Putamen (tissue), 1 donor: ENCODE measurements around the gene OSBPL10.
"Not testable (repeated sequence)": the region's sequence is repeated elsewhere in the genome, so short reads cannot be mapped to it uniquely, and the experiment has no call there.

Source experiments
- DNase-seq: peaks from one replicate; pipeline ENCODE4 v3.0.0-alpha.2; 2016; ENCODE audit warnings: low spot score

The OSBPL10 gene

DNA sequence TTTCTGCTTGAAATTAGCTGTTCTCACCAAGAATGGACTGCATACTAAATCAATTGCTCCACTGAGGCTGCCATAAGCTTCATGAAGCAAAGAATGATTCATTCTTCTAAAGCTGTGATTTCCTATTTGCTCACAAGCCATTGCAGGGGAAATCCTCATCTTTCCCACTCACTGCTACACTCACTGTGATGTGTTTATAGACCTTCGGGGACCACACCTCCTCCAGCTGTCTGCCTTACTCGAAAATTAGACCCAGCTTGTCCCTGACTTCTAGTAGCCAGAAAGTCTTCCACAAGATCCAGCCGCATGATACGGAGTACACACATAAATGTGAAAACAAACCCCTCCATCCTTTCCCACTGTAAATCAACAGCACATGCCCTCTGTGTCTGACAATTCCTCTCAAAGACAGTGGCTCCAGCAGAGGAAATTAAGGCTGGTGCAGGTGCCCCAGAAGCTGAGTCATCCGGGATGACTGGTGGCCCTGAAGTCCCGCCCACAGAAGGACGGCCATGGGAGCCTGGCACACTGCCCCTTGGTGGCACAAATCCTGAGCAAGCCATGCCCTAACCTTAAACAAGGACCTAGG is 276.4 kb downstream of the OSBPL10 start:
- no peak for DNase-seq

DNA sequence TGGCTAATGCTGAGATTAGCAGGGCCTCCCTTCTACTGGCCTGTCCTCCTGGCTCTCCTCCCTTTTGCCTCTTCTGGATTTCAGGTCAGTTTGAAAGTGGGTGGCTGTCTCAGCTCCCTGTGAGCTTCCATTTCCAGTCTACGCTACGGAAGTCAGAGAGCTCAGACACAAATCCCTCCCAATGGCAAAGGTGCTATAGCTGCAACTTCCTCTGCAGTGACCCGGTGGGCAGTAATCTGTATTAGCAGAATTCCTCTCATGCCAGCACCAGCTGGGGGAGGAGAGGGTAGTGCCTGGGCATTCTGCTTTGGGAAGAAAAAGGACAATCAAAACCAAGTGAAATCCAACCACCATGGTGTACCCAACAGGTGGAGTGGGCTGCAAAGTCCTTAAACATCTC is 276.9 kb downstream of the OSBPL10 start:
- no peak for DNase-seq

DNA sequence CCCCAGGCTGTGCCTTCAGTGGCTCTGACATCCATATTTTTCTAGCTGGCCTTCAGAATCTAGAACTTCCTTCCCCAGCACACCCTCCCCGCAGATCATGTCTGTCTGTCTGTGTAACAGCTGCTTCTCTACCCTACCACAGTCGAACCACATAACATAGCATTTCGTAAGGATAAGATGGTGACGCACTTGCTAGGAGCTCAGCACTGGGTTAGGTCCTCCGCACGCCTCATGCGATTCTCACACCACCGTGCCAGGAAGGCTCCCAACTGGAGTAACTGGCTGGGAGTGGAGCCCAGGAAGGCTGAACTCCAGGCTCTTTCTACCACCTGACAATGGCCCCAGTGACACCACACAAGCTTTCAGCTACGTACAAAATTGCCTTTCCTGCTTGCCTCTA is 279.8 kb downstream of the OSBPL10 start:
- no peak for DNase-seq

DNA sequence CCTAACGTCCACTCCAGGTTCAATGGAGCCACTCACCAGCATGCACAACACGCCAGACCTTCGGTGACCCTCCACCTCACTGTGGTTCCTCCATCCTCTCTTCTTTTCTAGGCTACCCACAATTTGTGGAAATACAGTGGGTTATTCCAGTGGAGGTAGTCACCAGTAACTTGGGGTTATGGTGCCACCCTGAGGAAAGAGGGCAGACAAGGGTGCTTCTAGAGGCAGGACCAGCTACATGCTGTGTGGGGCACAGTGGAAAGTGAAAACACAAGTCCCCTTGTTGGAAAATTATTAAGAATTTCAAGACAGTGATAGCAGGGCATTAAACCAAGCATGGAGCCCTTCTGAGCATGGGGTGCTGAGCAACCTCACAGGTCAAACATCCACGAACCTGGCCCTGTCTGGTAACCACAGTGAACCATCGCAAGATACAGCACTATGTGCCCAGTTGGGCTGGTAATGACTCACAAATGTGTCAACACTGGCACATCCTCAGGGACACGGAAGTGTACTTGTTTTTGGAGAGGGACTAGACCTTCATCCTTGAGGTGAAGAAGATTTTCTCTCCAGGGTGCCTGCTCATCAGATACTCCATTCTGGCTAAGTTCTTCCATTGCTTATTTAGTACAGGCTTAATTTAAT is 281.6 kb downstream of the OSBPL10 start:
- DNase-seq = no peak

DNA sequence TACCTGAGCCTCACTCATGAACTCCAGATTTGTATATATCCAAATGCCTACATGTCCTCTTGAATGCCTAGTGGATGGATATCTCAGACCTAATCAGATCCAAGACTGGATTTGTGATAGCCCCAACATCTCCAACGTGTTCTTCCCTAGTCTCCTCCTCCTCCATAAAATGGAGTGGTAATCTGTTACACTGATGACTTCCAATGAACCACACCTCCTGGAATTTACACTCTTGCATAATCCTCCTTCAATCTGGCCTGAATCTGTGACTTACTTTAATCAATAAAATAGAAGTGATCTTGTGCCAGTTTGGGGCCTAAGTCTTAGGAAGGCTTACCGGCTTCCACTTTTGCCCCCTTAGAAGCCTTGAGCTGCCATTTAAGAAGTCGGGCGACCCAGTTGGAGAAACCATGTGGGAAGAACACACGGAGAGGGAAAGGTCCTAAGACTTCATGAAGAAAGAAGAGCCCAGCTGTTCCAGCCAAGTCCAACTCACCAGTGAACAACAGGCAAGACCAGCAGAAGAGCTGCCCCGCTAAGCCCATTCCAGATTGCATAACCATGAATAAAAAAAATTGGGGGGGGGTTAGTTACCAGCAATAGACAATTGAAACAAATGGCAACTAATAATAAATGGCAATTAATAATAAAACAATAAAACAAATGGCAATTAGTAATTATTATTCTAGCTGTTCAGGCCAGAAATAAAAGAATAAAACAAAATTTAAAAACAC is 284.1 kb downstream of the OSBPL10 start:
- DNase-seq = no peak

DNA sequence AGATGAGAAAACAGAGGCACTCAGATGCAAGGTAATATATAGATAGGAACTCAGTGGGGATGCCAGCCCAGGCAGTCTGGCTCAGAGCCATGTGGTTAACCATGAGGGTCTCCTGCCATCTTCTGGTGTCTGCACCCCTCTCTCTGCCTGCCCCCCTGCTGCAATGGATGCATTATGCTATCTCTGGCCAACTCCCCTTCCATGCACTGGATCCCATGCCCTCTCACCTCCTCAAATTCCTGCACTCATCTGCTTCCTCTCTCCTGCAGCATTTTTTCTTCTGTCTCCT is 285.1 kb downstream of the OSBPL10 start:
- no peak for DNase-seq

DNA sequence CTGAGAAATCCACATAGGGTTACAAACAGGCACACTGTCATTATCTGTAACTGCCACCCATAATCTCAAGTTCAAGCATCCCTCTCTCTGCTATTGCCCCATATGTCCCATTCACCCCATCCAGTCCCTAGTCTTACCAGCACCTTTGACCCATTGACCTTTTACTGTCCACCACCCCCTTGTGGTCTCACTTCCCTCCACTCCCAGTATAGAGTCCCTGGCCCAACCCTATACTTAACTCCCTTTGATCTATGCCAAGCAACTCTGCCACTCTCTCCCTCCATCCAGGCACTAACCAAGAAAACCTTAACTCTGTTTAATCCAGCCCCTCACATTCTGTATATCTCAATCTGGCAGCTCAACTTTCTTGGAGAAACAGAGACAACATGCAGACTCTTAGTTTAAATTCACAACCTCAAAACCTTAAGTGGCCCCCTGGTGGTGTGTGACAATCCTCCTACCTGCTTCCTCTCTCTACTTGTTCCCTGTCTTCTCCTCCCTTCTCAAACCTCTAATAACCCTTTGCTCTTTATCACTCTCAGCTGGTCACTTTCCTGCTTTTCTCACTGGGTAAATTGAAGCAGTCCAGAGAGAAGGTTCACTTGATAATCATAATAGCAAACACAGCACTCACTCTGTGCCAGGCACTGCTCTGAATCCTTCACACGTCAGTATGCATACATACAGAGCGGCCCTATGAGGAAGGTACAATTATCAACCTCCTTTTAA is 285.6 kb downstream of the OSBPL10 start:
- DNase-seq = no peak

DNA sequence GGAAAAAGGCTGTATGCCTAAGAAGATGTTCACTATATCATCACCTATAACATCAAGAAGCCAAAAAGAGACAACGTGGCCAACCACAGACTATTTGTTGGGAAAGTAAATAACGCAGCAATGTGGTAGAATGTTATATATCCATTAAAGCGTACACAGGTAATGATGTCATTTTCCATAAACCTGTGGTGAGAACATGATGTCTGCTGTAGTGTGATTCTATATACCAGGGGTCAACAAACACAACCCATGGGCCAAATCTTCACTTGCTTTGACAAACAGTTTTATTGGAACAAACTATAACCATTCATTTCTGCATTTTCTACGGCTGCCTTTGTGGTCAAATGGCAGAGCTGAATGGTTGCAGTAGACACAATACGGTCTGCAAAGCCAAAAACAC is 287.7 kb downstream of the OSBPL10 start:
- no peak for DNase-seq

DNA sequence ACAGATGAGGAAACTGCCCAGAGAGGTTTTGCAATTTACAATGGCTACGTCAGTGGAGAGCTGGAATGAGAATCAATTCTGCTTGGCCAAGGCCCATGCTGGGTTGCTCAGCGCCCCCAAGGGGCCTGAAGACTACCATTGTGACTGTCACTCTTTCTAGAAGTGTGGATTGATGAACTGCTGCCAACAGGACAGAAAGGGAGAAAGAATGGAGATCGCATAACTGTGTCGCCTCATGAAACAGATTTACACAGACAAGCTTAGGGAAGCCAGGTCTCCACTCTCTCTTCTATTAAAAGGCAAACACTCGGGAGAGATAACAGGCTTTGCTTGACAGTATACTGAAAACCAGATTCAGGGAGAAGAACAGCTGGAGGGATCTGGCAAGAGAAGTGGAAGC is 288.3 kb downstream of the OSBPL10 start:
- no peak for DNase-seq

DNA sequence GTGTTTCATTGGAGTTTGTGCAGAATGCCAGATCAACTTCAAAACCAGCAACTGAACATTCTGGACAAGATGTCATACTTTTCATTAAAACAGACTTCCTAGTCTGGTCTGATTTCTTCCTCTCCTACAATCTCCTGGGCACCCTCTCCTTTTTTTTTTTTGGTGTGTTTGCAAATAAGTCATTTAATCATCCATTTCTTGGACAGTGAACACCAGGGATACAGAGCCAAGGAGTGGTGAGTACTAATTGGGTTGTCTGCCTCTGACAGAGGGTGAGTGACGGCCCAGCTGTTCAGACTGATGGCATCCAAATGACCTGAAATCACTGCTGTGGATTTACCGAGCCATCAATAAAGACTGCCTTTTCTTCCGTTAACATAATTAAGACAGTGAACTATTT is 290.3 kb downstream of the OSBPL10 start:
- DNase-seq = no peak

DNA sequence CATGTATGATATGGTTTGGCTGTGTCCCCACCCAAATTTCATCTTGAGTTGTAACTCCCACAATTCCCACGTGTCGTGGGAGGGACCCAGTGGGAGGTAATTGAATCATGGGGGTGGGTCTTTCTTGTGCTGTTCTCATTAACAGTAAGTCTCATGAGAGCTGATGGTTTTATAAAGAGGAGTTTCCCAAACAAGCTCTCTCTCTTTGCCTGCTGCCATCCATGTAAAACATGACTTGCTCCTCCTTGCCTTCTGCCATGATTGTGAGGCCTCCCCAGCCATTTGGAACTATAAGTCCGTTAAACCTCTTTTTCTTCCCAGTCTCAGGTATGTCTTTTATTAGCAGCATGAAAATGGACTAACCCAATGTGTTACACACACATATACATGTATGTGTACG is 291.5 kb downstream of the OSBPL10 start:
- DNase-seq = not testable (repeated sequence)

DNA sequence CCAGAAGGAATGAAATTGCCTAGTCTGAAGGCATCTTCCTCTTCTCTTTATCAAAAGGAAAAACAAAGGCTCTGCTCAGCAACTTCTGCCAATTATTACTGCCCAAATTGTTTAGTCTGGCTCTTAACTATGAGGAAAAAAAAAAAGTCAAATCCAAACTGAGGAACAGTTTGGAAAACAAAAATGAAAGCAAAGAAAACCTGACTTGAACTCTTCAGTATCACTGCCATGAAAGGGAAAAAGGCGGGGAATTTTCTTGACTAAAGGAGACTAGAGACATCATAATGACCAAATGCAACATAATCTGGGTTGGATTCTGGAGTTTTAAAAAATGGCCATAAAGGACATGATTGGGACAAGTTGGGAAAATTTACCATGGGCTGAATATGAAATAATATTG is 292.1 kb downstream of the OSBPL10 start:
- DNase-seq = no peak

DNA sequence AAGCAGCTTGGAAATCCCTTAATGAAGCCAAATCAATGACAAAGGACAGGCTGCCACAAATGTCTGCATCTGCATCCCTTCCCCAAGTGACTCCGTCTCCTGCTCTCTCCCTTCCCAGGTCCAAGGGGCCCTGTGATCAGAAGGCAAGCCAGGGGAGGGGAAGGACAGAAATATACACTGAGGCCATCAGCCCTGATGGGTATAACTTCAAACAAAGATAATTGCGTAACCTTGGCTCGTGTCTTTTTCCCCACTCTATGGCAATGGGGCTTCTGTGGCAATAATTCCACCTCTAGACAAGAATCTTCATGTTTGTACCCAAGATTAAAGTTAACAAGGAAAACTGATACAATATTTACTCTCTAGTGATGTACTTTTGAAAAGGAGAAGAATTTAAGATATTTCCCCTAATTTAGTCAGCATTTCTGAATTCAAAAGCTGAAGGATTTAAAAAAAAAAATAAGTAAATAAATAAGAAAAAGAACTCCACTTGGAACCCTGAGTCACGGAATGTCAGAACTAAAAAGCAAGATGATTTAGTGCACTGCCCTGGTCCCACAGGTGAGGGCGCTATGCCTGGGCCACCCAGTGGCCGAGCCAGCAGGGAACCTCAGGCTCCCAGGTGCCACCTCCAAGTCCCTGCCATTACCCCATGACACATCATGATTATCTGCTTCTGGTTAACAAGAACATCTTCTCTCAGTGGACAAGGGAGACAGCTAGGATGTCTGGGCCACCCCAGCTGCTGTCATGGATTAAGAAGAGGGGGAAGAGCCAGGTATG is 293.9 kb downstream of the OSBPL10 start:
- no peak for DNase-seq

DNA sequence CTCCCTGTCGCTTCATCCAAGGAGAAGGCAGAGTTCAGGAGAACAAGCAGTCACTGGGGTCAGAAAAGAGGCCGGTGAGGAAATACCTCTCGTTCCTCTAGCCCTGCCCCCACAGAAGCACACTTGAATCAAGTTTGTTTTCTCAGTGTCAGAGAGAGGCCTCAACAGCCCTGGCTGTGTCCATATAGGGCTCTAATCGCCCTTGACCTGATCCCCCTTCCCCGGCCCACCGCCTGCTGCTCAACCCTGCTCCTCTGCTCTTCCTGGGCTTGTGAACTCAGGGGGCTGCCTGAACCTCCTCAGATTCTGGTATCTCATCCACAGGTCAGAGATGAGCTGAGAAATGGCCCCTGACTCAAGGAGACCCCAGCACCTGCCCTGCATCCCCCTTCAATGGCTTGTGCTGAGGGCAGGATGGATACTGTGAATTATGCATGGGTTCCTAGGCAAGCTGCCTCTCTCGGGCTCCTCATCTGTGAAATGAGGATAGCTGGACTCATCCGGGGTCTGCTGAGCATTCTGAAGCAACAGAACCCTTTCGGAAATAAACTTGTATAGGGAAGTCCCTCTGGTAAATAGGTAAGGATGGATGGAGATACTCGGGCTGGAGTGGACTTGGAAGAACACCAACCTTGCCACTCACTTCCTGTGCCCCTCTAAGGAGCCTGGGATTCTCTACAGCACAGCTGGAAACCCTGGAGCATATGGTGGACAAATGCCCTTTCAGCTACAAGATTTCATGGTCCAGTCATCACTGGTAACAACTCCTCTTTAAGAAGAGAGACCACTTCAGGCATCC is 300.8 kb downstream of the OSBPL10 start:
- DNase-seq = no peak

DNA sequence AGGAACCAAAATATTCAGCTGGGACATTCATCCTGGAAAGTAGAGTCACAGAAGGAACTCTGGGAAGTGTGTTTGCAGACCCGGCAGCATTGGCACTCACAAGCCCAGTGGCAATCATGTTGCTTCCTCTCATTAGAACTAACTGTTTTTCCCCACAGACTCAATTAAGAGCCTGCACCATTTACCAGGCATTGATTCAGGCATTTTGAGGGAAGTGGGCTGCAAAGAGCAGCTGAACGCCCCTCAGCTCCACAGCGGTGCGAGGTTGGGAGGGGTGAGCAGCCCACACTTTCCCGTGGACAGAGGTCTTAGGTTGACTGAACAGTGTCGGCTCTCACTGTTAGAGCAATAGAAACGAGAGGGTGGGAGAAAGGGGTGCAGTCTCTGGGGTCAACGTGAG is 304.5 kb downstream of the OSBPL10 start:
- DNase-seq = no peak

DNA sequence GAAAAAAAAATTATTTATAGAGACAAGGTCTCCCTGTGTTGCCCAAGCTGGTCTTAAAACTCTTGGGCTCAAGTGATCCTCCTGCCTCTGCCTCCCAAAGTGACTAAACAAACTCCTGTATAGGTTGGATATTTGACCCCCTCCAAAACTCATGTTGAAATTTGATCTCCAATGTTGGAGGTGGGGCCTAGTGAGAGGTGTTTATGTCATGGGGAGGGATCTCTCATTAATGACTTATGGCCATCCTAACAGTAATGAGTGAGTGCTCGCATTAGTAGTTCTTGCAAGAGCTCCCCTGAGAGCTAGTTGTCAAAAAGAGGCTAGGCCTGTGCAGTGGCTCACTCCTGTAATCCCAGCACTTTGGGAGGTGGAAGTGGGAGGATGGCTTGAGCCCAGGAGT is 307.1 kb downstream of the OSBPL10 start:
- no peak for DNase-seq

DNA sequence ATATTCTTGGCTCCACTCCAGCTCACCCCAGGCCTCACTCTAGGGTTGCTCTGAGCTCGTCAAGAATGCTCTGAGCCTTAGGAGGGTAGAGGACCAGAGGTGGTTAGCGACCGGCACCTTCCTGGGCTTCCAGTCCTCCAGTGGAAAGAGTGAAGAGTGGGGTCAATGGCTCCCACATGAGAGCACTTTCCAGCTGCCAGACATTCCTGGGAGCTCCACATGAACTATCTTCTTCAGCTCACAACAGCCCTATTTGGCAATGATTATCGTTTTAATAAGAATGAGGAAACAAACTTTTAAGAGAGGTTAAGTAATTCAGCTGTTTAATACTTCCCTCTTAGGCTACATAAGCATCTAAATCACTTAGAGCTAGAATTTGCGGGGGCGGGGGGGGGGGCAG is 309.1 kb downstream of the OSBPL10 start:
- no peak for DNase-seq

DNA sequence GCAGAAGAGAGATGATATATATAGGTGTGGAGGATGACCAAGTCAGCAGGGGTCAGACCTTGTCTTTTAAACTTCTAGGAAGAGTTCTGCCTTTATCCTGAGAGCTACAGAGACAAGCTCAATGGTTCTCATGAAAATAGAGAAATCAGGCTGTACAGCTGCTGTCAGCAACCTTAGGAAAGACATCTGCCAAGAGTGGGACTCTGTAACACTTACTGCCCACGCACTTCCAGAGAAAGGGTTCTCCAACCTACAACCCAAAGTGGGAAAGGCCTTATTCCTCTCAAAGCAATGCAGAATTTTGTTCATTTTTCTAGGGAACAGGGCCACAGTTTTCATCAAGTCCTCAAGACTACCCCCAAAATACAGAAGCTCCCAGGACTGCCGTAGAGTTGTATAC is 309.6 kb downstream of the OSBPL10 start:
- DNase-seq = no peak

DNA sequence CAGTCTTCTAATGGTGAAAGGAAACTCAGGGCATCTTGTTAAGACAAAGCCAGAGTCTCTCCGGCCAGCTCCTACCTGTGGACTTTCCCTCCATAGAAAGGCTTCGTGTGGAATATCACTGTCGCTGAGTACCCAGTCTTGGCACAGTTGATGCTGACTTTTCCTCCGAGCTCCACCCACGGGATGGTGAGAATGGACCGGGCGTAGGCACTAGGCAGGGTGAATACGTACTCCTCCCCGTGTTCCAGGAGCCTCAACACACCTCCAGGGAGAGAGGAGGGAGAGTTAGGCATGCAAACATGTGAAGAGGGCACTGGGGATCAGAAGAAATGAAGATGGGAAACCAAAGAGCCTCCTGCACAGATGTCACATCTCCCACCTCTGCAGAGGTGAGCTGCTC is 310.3 kb downstream of the OSBPL10 start:
- no peak for DNase-seq

DNA sequence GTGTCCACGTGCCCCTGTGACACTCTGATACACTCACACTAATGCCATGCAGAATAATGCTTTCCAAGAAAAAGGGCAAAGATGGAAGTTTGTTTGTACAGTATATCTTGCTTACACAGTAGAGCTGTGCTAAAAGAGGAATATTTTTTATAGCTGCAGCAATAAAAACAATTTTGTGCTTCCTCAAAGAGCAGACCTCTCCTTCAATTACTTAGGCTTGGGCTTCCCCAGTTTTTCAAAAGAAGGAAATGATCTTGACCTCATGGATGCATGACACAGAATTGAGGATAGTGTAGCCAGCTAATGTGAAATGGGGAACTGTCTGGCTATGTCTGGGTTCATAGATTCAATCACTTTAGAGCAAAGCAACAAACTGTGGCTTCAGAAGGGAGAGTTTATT is 310.9 kb downstream of the OSBPL10 start:
- no peak for DNase-seq

DNA sequence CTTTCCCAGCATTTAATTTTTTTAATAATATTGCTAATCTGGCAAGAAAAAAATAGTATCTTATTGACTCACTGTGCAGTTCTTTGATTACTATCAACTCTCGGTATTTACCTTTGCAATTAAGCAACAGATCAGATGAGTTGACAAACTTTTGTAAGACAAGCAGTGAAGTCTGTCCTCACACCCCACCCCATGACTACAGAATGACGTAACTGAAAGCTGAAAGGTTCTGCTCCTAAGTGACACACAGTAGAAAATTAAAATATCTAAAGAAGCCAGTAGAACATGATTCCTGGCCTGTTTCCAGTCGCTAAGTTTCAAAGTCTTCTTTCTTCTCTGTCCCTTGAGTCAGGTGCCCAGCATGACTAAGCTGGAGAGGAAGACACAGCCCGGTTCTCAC is 312.8 kb downstream of the OSBPL10 start:
- no peak for DNase-seq

DNA sequence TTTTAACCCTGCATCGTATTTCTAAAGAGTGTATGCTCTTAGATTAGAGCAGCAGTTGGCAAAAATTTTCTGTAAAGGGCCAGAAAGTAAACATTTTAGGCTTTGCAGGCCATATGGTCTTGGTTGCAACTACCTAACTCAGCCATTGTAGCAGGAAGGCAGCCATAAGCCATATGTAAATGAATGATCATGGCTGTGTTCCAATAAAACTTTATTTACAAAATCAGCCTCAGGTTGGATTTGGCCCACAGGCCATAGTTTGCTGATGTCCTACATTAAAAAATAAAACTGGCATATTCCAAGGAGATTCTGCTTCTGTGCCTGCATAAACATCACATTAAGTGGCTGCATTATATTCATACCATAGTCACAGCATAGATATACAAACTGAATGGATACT is 313.5 kb downstream of the OSBPL10 start:
- no peak for DNase-seq
